D341Med (cell line): ENCODE measurements around the gene TIAM2.

Experiments used
- DNase-seq: peaks from one replicate; pipeline ENCODE4 v3.0.0; 2012; ENCODE audit warnings: low spot score

TIAM2 gene

GRCh38 chr6:155234687-155235086 is 239.6 kb downstream of the TIAM2 start:
- no peak for DNase-seq

DNA sequence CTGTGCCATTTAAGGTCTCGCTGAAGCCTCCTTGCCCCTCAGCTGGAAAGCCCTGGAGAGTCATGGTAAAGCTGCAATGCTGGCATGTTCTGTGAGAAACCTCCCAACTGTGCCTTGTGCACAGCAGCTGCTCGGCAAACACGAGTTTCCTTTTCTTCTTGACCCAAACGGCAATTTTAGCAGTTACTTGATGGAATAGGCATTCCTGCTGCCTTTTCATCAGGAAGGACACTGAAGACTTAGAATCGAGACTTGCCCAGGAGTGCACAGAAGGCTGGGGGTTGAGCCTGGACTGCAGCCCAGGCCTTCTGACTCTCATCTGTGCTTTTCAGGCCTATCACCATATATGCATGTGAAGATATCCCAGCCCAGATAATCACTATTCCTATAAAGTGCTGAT is 240.0 kb downstream of the TIAM2 start:
- no peak for DNase-seq

DNA sequence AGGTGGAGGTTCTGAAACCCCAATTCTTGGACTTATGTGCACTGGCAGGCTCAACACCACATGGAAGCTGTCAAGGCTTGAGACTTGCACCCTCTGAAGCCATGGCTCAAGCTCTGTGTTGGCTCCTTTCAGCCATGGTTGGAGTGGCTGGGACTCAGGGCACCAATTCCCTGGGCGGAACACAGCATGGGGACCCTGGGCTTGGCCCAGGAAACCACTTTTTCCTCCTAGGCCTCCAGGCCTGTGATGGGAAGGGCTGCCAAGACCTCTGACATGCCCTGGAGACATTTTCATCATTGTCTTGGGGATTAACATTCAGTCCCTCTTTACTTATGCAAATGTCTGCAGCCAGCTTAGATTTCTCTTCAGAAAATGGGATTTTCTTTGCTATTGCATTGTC is 242.5 kb downstream of the TIAM2 start:
- no peak for DNase-seq

GRCh38 chr6:155240905-155241600 is 245.9 kb downstream of the TIAM2 start:
- DNase-seq: no peak

DNA sequence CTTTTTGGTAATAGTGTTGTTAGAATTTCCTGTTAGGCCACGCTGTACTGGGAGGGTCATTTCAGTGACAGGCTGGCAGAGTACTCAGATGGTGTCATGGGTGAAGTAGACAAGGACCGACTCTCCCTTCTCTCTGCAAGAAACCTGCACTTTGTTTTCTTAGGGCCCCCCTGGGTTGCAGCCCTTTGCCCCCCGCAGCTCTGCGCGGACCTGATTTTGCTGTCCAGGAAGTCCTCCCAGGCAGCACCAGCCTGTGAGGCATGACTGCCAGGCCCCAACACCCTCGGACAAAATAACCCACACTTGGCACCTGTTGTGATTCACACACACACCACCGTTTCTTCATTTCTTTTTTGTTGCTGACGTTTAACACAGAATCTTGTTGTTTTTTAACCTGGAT is 246.9 kb downstream of the TIAM2 start:
- no peak for DNase-seq

DNA sequence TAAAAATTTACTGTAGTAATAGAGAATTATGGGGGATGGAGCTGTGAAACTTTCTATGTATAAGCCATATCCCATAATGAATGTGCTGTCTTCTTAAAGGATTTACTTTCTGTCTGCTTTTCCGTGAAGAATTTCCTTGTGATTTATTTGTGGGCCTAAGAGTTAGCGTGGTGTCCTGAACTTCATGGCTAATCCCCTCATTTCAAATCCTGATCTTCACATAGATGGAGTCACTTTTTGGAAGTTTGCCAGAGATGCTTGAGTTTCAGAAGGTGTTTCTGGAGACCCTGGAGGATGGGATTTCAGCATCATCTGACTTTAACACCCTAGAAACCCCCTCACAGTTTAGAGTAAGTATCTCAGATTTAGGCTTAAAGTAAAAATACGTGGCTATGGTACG is 249.3 kb downstream of the TIAM2 start:
- DNase-seq: no peak

DNA sequence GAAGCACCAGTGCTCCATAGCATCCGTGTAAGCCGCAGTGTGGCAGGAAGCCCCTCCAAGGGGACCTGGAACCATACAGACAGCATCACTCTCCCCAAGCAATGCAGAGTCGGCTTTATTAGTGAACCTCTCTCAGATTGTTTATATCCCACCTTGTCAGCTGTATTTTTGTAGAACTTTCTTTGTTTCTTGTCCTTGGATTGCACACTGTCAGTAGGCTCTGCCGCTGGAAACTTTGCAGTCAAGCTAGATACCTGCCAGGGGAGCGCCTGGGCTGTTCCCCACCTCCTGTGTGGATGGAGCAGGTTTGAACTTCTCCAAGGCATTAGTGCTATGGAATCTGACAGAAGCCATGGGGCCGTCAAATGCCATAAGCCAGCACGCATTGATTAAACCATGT is 250.1 kb downstream of the TIAM2 start:
- no peak for DNase-seq

- no peak for DNase-seq
Observed at GRCh38 chr6:155245831-155246230, 250.7 kb downstream of the TIAM2 start.

GRCh38 chr6:155246825-155247224 is 251.7 kb downstream of the TIAM2 start:
- no peak for DNase-seq

DNA sequence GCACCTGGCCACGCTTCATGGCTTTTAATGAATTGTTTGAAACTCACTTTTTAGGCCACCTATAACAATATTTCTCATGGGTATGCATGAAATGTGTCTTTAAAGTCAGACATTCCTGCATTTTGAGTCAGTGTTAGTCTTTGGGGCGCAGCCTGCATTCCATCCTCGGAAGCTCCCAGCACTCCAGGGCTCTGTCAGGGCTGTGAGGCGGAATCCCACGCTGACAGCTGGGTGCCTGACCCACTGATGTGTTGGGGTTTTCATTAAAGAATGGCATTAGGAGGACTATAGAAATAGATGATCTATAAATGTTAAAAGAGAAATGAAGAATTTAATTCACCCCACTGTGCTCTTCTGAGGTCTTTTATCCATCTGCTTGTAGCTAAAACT is 252.5 kb downstream of the TIAM2 start:
- no peak for DNase-seq

DNA sequence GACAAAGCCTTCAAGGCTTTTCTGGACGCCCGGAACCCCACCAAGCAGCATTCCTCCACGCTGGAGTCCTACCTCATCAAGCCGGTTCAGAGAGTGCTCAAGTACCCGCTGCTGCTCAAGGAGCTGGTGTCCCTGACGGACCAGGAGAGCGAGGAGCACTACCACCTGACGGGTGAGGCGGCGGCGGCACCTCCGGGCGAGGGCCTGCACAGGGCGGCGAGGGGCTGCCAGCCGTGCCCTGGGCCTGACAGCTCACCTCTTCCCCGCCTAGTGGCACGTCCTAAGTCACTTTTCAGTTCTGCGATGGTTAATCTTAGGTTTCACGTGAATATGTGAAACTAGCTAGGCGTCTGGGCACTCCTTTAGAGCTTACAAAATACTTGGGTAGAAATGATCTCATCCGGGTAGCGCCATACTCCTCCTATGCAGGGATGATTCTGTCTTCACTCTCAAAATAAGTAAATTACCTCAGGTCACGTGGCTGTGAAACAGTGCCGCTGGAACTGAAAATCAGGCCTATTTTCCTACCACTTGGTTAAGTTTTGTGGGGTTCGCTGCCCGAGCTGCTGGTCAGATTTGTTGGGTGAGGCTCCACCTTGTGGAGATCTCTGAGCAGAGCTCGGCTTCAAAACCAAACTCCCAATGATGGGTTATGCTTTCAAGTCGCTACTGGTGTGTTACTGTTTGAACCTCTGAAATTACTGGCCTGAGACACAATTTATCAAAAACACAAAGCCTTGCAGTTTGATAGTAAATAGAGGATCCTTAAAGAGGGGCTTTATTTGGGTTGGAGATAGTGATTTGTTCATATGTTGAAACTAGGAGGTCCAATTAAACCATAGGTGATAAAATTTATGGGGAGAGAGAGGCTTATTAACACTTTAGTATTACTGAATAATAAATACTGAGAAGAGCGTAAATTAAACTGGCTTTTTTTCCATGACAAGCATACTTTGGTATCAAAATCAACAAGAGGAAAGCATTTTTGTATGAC is 253.2 kb downstream of the TIAM2 start:
- peak; percentile 45 for DNase-seq

- DNase-seq: no peak
Observed at GRCh38 chr6:155250701-155251381, 255.7 kb downstream of the TIAM2 start.

DNA sequence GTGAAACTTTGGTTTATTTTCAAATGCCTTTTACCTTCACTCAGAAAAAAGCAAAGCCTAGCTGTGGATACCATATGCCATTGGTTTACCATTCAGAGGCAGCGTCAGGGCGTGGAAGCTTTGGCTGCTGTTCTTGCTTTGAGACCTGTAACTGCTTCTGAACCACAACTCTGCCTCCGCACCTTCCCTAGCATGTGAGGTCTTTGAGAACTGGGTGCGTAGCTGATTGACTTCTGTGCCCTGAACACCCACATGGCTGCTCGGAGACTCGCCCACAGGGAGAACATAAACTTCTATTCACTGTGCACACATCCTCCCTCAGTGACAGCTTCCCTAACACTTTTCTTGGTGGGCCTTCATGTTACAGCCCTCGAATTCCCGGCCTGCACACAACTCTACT is 257.5 kb downstream of the TIAM2 start:
- no peak for DNase-seq

- DNase-seq: no peak
Observed at GRCh38 chr6:155253337-155253736, 258.2 kb downstream of the TIAM2 start.

DNA sequence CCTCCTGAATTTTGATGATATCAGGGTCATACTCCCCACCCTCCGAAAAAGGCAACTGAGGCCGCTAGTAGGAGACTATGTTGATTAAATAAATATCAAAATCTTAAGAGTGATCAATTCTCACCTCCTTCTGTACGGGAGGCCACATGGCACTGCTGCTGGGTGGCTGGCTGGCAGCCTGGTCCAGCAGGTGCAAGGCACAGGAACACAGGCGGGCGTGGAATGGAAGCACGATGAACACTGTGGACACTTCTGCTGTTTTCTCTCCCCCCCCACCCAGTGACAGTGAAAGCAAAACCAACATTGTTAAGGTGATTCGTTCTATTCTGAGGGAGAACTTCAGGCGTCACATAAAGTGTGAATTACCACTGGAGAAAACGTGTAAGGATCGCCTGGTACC is 259.0 kb downstream of the TIAM2 start:
- DNase-seq: no peak

GRCh38 chr6:155256122-155256795 is 261.1 kb downstream of the TIAM2 start:
- no peak for DNase-seq

DNA sequence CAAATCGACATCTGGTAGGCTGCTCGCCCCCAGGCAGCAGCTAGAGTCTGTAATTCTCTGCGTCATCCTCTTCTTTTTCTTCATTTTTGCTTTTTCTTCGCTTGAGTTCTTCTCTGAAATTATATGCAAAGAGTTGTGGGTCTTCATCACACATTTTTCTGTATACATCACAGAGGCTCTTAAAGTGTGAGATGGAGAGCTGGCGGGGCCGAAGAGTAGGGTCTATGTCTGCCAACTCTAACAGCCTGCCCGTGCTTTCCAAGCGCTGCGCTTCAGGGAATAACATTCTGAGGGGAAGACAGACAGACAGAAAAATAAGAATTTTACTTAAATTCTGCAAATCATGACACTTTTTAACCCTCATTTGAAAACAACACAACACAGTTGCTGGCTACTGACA is 262.7 kb downstream of the TIAM2 start:
- no peak for DNase-seq

GRCh38 chr6:155259204-155259603 is 264.1 kb downstream of the TIAM2 start:
- no peak for DNase-seq

GRCh38 chr6:155259897-155260296 is 264.8 kb downstream of the TIAM2 start:
- no peak for DNase-seq

- DNase-seq: no peak
Observed at GRCh38 chr6:155260686-155261085, 265.6 kb downstream of the TIAM2 start.

- no peak for DNase-seq
Observed at GRCh38 chr6:155261111-155261900, 266.2 kb downstream of the TIAM2 start.
